GM12878 (cell line): ENCODE data around the gene YY1. TPM values are rescaled to one million over a fixed set of nuclear protein-coding genes. Genes with fewer than 3 reads are reported as not detected.
A peak's percentile ranks its signal among the peaks of the same experiment; 100 is the strongest.

Experiments used
- ASH2L ChIP-seq: fragments of 300-600, 200-600 bp; sonication (generic); IDR thresholded peaks from 2 replicates; pipeline ENCODE4 v1.6.1; 2017; ENCODE audit warnings: low read depth, mild to moderate bottlenecking, borderline replicate concordance
- CHD1 ChIP-seq: IDR thresholded peaks from 2 replicates; pipeline ENCODE4 v1.6.1; 2012; ENCODE audit warnings: low read depth, low read length, improper control_type of control experiment
- EP300 ChIP-seq, 2 experiments: fragments of 150-350 bp in 1 of 2; IDR thresholded peaks; 2 replicates each; pipeline ENCODE4 v1.6.1; 2011 to 2012; ENCODE audit warnings: low read depth in 2 of 2, low read length in 2 of 2, borderline replicate concordance in 1 of 2, improper control_type of control experiment in 1 of 2, inconsistent platforms in 1 of 2; ENCODE audit not compliant: control insufficient read depth in 1 of 2
- GABPA ChIP-seq: IDR thresholded peaks from 2 replicates; pipeline ENCODE4 v1.6.1; 2014; ENCODE audit warnings: antibody characterized with exemption, low read depth, mild to moderate bottlenecking, inconsistent platforms
- HDAC2 ChIP-seq: fragments of 200-600 bp; sonication (generic); IDR thresholded peaks from 2 replicates; pipeline ENCODE4 v1.6.1; 2017
- MEF2A ChIP-seq: IDR thresholded peaks from 2 replicates; pipeline ENCODE4 v1.6.1; 2011; ENCODE audit warnings: low read depth, mild to moderate bottlenecking, low read length, moderate library complexity; ENCODE audit not compliant: insufficient read depth
- NRF1 ChIP-seq: conservative IDR thresholded peaks from 2 replicates; pipeline ENCODE4 v1.6.1; 2011; ENCODE audit warnings: mild to moderate bottlenecking, low read depth, low read length, improper control_type of control experiment
- POLR2A ChIP-seq: IDR thresholded peaks from 2 replicates; pipeline ENCODE4 v1.6.1; 2011; ENCODE audit warnings: low read depth, mild to moderate bottlenecking, low read length
- TCF3 ChIP-seq: IDR thresholded peaks from 2 replicates; pipeline ENCODE4 v1.6.1; 2012; ENCODE audit warnings: low read depth, mild to moderate bottlenecking, low read length, borderline replicate concordance; ENCODE audit not compliant: insufficient read depth
- TCF7 ChIP-seq: IDR thresholded peaks from 2 replicates; pipeline ENCODE4 v1.6.1; 2014; ENCODE audit warnings: antibody characterized with exemption, borderline replicate concordance
- ZBTB4 ChIP-seq: fragments of 450-650 bp; formaldehyde crosslinking; IDR thresholded peaks from 2 replicates; pipeline ENCODE4 v1.4.0; 2022; ENCODE audit warnings: mild to moderate bottlenecking, moderate library complexity
- ZZZ3 ChIP-seq: IDR thresholded peaks from 2 replicates; pipeline ENCODE4 v1.6.1; 2011; ENCODE audit warnings: low read depth; ENCODE audit not compliant: control insufficient read depth, insufficient read length
- polyA plus RNA-seq, 11 experiments: library from polyadenylated mRNA; depleted of rRNA in 4 of 11; unstranded in 6 of 11; stranded (reverse) in 5 of 11; fragments of >200 nt; fragmentation: Nextera tagmentation in 4 of 11; fragmentation: Illumina TruSeq in 1 of 11; extraction: Ambion mirVana in 4 of 11; extraction: Trizol in 1 of 11; gene quantifications; 1 replicate in 1 of 11; 2 replicates in 10 of 11; pipeline versions ENCODE4 v1.2.1 to v1.2.3, GENCODE V29; 2011 to 2016; ENCODE audit warnings: inconsistent platforms in 2 of 11, missing spikeins in 2 of 11, low read depth in 1 of 11
- total RNA-seq, 4 experiments: library from RNA; depleted of rRNA in 3 of 4; stranded (reverse); fragments of >200 nt in 3 of 4; fragmentation: Illumina TruSeq in 1 of 4; extraction: Trizol in 1 of 4; gene quantifications; 2 replicates each; pipeline versions ENCODE4 v1.2.1 to v1.2.3, GENCODE V29; 2013 to 2021
- TF ChIP-seq, protein P1 (sequence below): fragments of 450-650 bp; formaldehyde crosslinking; IDR thresholded peaks from 2 replicates; pipeline ENCODE4 v1.4.0; 2020; ENCODE audit warnings: mild to moderate bottlenecking, moderate library complexity
- TF ChIP-seq, protein P2 (sequence below): fragments of 450-650 bp; IDR thresholded peaks from 2 replicates; pipeline ENCODE4 v1.6.1; 2014; ENCODE audit warnings: mild to moderate bottlenecking
- TF ChIP-seq, protein P3 (sequence below): fragments of 450-650 bp; IDR thresholded peaks from 2 replicates; pipeline ENCODE4 v1.6.1; 2017; ENCODE audit warnings: antibody characterized with exemption, mild to moderate bottlenecking, moderate library complexity
- TF ChIP-seq, protein P4 (sequence below): IDR thresholded peaks from 2 replicates; pipeline ENCODE4 v1.6.1; 2012; ENCODE audit warnings: low read length, inconsistent platforms

Gene YY1
- total and polyA plus RNA-seq, 10 of the 15 experiments (the other 5 are each of a cell fraction or from before 2014, with no cell fraction given): 23.7 to 74.0 (median 39.9) TPM

DNA sequence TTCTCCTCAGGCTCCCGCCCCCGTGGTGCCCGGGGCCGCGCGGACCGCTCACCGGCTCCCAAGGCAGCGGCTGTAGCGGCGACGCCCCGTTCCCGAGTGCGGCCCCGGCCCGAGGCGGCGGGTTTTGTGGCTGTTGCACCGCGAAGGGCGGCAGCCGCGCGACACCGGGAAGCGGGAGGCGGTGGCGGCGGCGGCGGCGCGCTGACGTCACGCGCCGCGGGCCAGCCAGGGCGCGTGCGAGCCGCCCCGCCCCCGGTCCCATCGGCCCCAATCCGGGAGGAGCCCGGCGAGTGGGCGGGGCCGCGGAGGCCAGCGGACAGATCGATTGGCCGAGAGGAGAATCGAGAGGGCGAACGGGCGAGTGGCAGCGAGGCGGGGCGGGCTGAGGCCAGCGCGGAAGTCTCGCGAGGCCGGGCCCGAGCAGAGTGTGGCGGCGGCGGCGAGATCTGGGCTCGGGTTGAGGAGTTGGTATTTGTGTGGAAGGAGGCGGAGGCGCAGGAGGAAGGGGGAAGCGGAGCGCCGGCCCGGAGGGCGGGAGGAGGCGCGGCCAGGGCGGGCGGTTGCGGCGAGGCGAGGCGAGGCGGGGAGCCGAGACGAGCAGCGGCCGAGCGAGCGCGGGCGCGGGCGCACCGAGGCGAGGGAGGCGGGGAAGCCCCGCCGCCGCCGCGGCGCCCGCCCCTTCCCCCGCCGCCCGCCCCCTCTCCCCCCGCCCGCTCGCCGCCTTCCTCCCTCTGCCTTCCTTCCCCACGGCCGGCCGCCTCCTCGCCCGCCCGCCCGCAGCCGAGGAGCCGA, at the start of gene YY1 (continued):
- TF ChIP-seq, protein P1, sequence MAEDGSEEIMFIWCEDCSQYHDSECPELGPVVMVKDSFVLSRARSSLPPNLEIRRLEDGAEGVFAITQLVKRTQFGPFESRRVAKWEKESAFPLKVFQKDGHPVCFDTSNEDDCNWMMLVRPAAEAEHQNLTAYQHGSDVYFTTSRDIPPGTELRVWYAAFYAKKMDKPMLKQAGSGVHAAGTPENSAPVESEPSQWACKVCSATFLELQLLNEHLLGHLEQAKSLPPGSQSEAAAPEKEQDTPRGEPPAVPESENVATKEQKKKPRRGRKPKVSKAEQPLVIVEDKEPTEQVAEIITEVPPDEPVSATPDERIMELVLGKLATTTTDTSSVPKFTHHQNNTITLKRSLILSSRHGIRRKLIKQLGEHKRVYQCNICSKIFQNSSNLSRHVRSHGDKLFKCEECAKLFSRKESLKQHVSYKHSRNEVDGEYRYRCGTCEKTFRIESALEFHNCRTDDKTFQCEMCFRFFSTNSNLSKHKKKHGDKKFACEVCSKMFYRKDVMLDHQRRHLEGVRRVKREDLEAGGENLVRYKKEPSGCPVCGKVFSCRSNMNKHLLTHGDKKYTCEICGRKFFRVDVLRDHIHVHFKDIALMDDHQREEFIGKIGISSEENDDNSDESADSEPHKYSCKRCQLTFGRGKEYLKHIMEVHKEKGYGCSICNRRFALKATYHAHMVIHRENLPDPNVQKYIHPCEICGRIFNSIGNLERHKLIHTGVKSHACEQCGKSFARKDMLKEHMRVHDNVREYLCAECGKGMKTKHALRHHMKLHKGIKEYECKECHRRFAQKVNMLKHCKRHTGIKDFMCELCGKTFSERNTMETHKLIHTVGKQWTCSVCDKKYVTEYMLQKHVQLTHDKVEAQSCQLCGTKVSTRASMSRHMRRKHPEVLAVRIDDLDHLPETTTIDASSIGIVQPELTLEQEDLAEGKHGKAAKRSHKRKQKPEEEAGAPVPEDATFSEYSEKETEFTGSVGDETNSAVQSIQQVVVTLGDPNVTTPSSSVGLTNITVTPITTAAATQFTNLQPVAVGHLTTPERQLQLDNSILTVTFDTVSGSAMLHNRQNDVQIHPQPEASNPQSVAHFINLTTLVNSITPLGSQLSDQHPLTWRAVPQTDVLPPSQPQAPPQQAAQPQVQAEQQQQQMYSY (CRISPR knock-in tag): no peak
- no peak for TF ChIP-seq ZBTB4 (CRISPR knock-in tag)
- TF ChIP-seq MEF2A: no peak
- TF ChIP-seq ZZZ3: no peak
- TF ChIP-seq POLR2A: peak; percentile 90
- TF ChIP-seq, protein P2, sequence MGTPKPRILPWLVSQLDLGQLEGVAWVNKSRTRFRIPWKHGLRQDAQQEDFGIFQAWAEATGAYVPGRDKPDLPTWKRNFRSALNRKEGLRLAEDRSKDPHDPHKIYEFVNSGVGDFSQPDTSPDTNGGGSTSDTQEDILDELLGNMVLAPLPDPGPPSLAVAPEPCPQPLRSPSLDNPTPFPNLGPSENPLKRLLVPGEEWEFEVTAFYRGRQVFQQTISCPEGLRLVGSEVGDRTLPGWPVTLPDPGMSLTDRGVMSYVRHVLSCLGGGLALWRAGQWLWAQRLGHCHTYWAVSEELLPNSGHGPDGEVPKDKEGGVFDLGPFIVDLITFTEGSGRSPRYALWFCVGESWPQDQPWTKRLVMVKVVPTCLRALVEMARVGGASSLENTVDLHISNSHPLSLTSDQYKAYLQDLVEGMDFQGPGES: peak; percentile 73; the same call in 1 of the 2 replicates
- no peak for TF ChIP-seq TCF7
- TF ChIP-seq NRF1: no peak
- TF ChIP-seq GABPA: no peak
- TF ChIP-seq TCF3: 0 out of 2 replicates have a peak, but pooled peaks have one; percentile 28
- TF ChIP-seq HDAC2: no peak
- TF ChIP-seq, protein P3, sequence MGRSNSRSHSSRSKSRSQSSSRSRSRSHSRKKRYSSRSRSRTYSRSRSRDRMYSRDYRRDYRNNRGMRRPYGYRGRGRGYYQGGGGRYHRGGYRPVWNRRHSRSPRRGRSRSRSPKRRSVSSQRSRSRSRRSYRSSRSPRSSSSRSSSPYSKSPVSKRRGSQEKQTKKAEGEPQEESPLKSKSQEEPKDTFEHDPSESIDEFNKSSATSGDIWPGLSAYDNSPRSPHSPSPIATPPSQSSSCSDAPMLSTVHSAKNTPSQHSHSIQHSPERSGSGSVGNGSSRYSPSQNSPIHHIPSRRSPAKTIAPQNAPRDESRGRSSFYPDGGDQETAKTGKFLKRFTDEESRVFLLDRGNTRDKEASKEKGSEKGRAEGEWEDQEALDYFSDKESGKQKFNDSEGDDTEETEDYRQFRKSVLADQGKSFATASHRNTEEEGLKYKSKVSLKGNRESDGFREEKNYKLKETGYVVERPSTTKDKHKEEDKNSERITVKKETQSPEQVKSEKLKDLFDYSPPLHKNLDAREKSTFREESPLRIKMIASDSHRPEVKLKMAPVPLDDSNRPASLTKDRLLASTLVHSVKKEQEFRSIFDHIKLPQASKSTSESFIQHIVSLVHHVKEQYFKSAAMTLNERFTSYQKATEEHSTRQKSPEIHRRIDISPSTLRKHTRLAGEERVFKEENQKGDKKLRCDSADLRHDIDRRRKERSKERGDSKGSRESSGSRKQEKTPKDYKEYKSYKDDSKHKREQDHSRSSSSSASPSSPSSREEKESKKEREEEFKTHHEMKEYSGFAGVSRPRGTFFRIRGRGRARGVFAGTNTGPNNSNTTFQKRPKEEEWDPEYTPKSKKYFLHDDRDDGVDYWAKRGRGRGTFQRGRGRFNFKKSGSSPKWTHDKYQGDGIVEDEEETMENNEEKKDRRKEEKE: no peak
- no peak for TF ChIP-seq ASH2L
- TF ChIP-seq CHD1: no peak
- TF ChIP-seq, protein P4, sequence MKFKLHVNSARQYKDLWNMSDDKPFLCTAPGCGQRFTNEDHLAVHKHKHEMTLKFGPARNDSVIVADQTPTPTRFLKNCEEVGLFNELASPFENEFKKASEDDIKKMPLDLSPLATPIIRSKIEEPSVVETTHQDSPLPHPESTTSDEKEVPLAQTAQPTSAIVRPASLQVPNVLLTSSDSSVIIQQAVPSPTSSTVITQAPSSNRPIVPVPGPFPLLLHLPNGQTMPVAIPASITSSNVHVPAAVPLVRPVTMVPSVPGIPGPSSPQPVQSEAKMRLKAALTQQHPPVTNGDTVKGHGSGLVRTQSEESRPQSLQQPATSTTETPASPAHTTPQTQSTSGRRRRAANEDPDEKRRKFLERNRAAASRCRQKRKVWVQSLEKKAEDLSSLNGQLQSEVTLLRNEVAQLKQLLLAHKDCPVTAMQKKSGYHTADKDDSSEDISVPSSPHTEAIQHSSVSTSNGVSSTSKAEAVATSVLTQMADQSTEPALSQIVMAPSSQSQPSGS: no peak
- TF ChIP-seq EP300 (IDR thresholded peaks at IDR 0.05; ENCODE audit: borderline replicate concordance in 1 of 2, control insufficient read depth in 1 of 2, low read depth in 2 of 2, low read length in 2 of 2): no peak
